ENCODE results near the gene ATP2B2. TPM values are rescaled to one million over a fixed set of nuclear protein-coding genes. Genes with fewer than 3 reads are reported as not detected.

Gene ATP2B2
- total RNA-seq, 1 experiment from 2014 or later = not detected

- no peaks in the 10 kb centered on the region for H3K9me3 ChIP-seq (ENCODE audit: control insufficient read depth in 1 of 2, insufficient read depth in 1 of 2, low read depth in 1 of 2, low read length in 2 of 2)
- no peaks in the 10 kb centered on the region for H3K4me1 ChIP-seq (ENCODE audit: control insufficient read depth in 1 of 2, insufficient read depth in 2 of 2, low read length in 2 of 2)
- TF ChIP-seq POLR2A (IDR thresholded peaks at IDR 0.05; ENCODE audit: borderline replicate concordance, extremely low read depth, insufficient read depth, insufficient read length) = no peak
- TF ChIP-seq ZBTB33 (IDR thresholded peaks at IDR 0.05; ENCODE audit: extremely low read depth, insufficient replicate concordance, low read length) = no peak
- TF ChIP-seq, protein P1, sequence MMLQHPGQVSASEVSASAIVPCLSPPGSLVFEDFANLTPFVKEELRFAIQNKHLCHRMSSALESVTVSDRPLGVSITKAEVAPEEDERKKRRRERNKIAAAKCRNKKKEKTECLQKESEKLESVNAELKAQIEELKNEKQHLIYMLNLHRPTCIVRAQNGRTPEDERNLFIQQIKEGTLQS (IDR thresholded peaks at IDR 0.05) = no peak
- no peak for TF ChIP-seq ZNF274 (IDR thresholded peaks at IDR 0.05; ENCODE audit: low read depth, low read length)
- TF ChIP-seq FOSL1 (IDR thresholded peaks at IDR 0.05; ENCODE audit: low read depth) = no peak
- no peak for TF ChIP-seq RAD21 (IDR thresholded peaks at IDR 0.05; ENCODE audit: low read depth)
- no peak for TF ChIP-seq POLR2AphosphoS5 (IDR thresholded peaks at IDR 0.05; ENCODE audit: low read depth, low read length)
- H3K27ac ChIP-seq (ENCODE audit: low read depth, low read length) = no peak overlapping the region
- POLR2A ChIA-PET = no interaction called here
- BruUV-seq (replicated peaks) = no TSS peak
- CTCF ChIA-PET = no interaction called here
- peaks cover 11% of the 10 kb centered on the region; the same call in 1 of the 2 replicates for H3K27me3 ChIP-seq (ENCODE audit: insufficient read depth, low read length)
- DNase-seq (ENCODE audit: low read depth, low spot score) (no peak), ATAC-seq (no peak)
- H3K79me2 ChIP-seq (ENCODE audit: insufficient read depth, low read length) = no peaks in the 10 kb centered on the region
- no peak overlapping the region for H3K4me3 ChIP-seq (replicated peaks in 1 of 2; ENCODE audit: low read depth in 1 of 2, low read length in 2 of 2)
- no peak overlapping the region for H3K9ac ChIP-seq (ENCODE audit: low read length)
- no peaks in the 10 kb centered on the region for H3K36me3 ChIP-seq (ENCODE audit: control insufficient read depth in 1 of 2, insufficient read depth in 2 of 2, low read length in 2 of 2)
- no peak overlapping the region for H2AFZ ChIP-seq (ENCODE audit: low read depth, low read length, poor library complexity, severe bottlenecking)
- no peaks in the 10 kb centered on the region for H3K9me2 ChIP-seq (ENCODE audit: insufficient read depth)
- intact Hi-C loops (cut with micrococcal nuclease) = no loop called here
- H3K4me2 ChIP-seq (ENCODE audit: low read length) = no peak overlapping the region
- no peaks in the 10 kb centered on the region for H4K20me1 ChIP-seq (ENCODE audit: insufficient read depth)
- RAD21 ChIA-PET (ENCODE audit: low non-redundant PET in 1 of 2, low total read pairs in 2 of 2, uncharacterized antibody in 2 of 2, unreplicated experiment in 2 of 2) = no interaction called here
Observed at GRCh38 chr3:10502185-10502880, 3.1 kb downstream of the ATP2B2 start.

DNA sequence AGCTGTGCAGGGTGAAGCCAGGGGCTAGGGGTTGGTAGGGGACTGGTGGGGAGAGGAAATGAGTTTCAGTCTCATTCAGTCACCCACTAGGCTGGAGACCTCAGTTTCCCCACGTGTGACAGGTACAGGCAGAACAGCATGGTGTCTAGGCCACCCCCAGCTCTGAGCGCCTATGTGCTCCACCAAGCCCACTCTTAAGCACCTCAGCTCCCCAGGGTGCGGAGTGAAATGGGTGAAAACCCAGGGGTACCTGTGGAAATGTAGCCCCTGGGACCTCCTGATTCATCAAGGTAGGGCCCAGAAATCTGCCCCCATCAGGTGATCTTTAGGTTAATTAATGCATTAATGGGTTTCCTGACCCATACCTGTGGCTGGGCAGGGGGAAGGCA, 3.7 kb downstream of the ATP2B2 start:
- Histone ChIP-seq H3K27me3 (ENCODE audit: insufficient read depth, low read length) (peaks cover 11% of the 10 kb centered on the region; the same call in 1 of the 2 replicates), H3K9me3 (ENCODE audit: control insufficient read depth in 1 of 2, insufficient read depth in 1 of 2, low read depth in 1 of 2, low read length in 2 of 2) (no peaks in the 10 kb centered on the region), H2AFZ (ENCODE audit: low read depth, low read length, poor library complexity, severe bottlenecking) (no peak overlapping the region), H4K20me1 (ENCODE audit: insufficient read depth) (no peaks in the 10 kb centered on the region), H3K27ac (ENCODE audit: low read depth, low read length) (no peak overlapping the region), H3K4me1 (ENCODE audit: control insufficient read depth in 1 of 2, insufficient read depth in 2 of 2, low read length in 2 of 2) (no peaks in the 10 kb centered on the region), H3K79me2 (ENCODE audit: insufficient read depth, low read length) (no peaks in the 10 kb centered on the region), H3K36me3 (ENCODE audit: control insufficient read depth in 1 of 2, insufficient read depth in 2 of 2, low read length in 2 of 2) (no peaks in the 10 kb centered on the region), H3K9ac (ENCODE audit: low read length) (no peak overlapping the region), H3K4me2 (ENCODE audit: low read length) (no peak overlapping the region), H3K4me3 (replicated peaks in 1 of 2; ENCODE audit: low read depth in 1 of 2, low read length in 2 of 2) (no peak overlapping the region), H3K9me2 (ENCODE audit: insufficient read depth) (no peaks in the 10 kb centered on the region)
- TF ChIP-seq ZFX (IDR thresholded peaks at IDR 0.05) (no peak), CEBPB (IDR thresholded peaks at IDR 0.05; ENCODE audit: low read depth) (no peak), POLR2A (IDR thresholded peaks at IDR 0.05; ENCODE audit: borderline replicate concordance, extremely low read depth, insufficient read depth, insufficient read length) (no peak)
- DNase-seq (ENCODE audit: low read depth, low spot score) = no peak
- BruUV-seq (replicated peaks) = no TSS peak
- ChIA-PET RAD21 (ENCODE audit: low non-redundant PET in 1 of 2, low total read pairs in 2 of 2, uncharacterized antibody in 2 of 2, unreplicated experiment in 2 of 2) (no interaction called here), CTCF (no interaction called here), POLR2A (no interaction called here)
- intact Hi-C loops (cut with micrococcal nuclease) = no loop called here
- ATAC-seq = no peak

Measured in HCT116 (cell line).